Caco-2 (cell line): ENCODE measurements around the gene DBR1. TPM values are rescaled to one million over a fixed set of nuclear protein-coding genes. Genes with fewer than 3 reads are reported as not detected.

ENCODE experiments used
- BruUV-seq: library from RNA; stranded (reverse); fragments of 400-500 nt; replicated peaks from 2 replicates; lab custom pipeline; 2021; lab: Mats Ljungman, UMichigan
- CTCF ChIA-PET: fragments of 300-600 bp; sonication (Branson Sonifier 250); formaldehyde crosslinking; loops from one replicate; lab custom pipeline; 2022; ENCODE audit warnings: antibody characterized with exemption; lab: Charles Lee
- POLR2A ChIA-PET: fragments of 300-600 bp; sonication (Branson Sonifier 250); formaldehyde crosslinking; loops from one replicate; lab custom pipeline; 2022; ENCODE audit warnings: antibody characterized with exemption; lab: Charles Lee
- DNase-seq, 2 experiments: peaks; one replicate each; pipeline versions ENCODE4 v3.0.0 to v3.0.0-alpha.2; 2020 to 2022
- H3K27me3 ChIP-seq: replicated peaks from 2 replicates; pipeline ENCODE4 v1.6.0; 2011; ENCODE audit warnings: low read length; ENCODE audit not compliant: control insufficient read depth, insufficient read depth
- H3K36me3 ChIP-seq: 2 replicates; pipeline ENCODE4 v1.5.1; 2011; ENCODE audit warnings: low read length; ENCODE audit not compliant: control insufficient read depth, insufficient read depth
- H3K4me1 ChIP-seq: fragments of 250-450 bp; sonication (Bioruptor Pico); 2 replicates; pipeline ENCODE4 v1.5.1; 2020; ENCODE audit warnings: mild to moderate bottlenecking
- H3K4me3 ChIP-seq: 2 replicates; pipeline ENCODE4 v1.5.1; 2011; ENCODE audit warnings: low read depth, mild to moderate bottlenecking, control low read depth, low read length
- H3K9me3 ChIP-seq: fragments of 250-450 bp; sonication (Bioruptor Pico); 2 replicates; pipeline ENCODE4 v1.5.1; 2020; ENCODE audit warnings: mild to moderate bottlenecking, moderate library complexity
- H3K27ac Mint-ChIP-seq: one replicate; pipeline ENCODE4 v1.8.0; 2022; ENCODE audit warnings: mixed read lengths; ENCODE audit not compliant: unreplicated experiment
- H3K27me3 Mint-ChIP-seq: one replicate; pipeline ENCODE4 v1.8.0; 2022; ENCODE audit warnings: mixed read lengths; ENCODE audit not compliant: insufficient read depth, unreplicated experiment
- H3K36me3 Mint-ChIP-seq: one replicate; pipeline ENCODE4 v1.8.0; 2022; ENCODE audit warnings: mild to moderate bottlenecking, mixed read lengths; ENCODE audit not compliant: insufficient read depth, unreplicated experiment
- H3K4me1 Mint-ChIP-seq: one replicate; pipeline ENCODE4 v1.8.0; 2022; ENCODE audit warnings: low read depth, mixed read lengths; ENCODE audit not compliant: unreplicated experiment
- H3K4me3 Mint-ChIP-seq: one replicate; pipeline ENCODE4 v1.8.0; 2022; ENCODE audit warnings: mild to moderate bottlenecking, moderate library complexity, mixed read lengths; ENCODE audit not compliant: unreplicated experiment
- H3K9me3 Mint-ChIP-seq: one replicate; pipeline ENCODE4 v1.8.0; 2022; ENCODE audit warnings: mixed read lengths; ENCODE audit not compliant: unreplicated experiment
- intact Hi-C: fragments of 100-400 bp; cut with micrococcal nuclease; formaldehyde crosslinking; loops from one replicate; pipeline ENCODE4 v1.10.0; 2022; ENCODE audit not compliant: unreplicated experiment
- total RNA-seq: library from RNA; stranded (reverse); gene quantifications from 2 replicates; pipeline ENCODE4 v1.2.3, GENCODE V29; 2022
- TF ChIP-seq, protein P1 (sequence below), 2 experiments: fragments of 200-600 bp in 1 of 2; IDR thresholded peaks; 1 replicate in 1 of 2; 2 replicates in 1 of 2; pipeline versions ENCODE4 v1.5.1 to v1.8.0; 2011 to 2022; ENCODE audit warnings: antibody characterized with exemption in 1 of 2, control low read depth in 1 of 2, inconsistent platforms in 1 of 2, low read depth in 1 of 2, low read length in 1 of 2, mild to moderate bottlenecking in 1 of 2, moderate library complexity in 1 of 2; ENCODE audit not compliant: insufficient read depth in 1 of 2, severe bottlenecking in 1 of 2, unreplicated experiment in 1 of 2

The DBR1 gene
- total RNA-seq, 1 experiment from 2014 or later, result 16.9 TPM

DNA sequence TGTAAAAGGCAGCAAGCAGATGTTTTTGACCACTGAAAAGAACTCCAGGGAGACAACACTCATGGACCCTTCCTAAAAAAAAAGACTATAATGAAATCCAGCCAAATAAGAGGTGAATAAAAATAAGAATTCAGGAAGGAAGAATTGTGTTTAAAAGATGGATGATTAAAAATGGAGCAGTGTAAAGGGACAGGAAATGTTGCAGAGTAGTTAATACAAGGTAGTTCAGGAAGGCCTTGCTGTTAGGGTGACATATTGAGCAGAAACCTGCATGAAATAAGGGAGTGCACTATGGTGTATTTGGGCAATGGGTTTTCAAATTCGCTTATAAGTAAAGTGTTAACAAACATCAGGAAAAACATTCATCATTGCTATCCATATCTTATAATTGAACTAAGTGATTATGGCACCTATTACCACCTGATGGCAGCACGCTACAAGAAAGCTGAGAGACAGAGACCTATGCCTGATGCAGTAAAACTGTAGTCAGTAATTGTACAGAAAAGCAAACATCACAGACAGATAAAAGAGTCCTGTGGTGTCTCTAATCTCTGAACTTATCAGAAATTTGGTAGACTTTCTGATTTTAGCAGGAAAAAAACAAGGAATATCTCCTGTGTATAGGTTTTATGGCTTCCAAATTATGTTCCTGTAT is 5.8 kb upstream of the DBR1 start:
- TF ChIP-seq, protein P1, sequence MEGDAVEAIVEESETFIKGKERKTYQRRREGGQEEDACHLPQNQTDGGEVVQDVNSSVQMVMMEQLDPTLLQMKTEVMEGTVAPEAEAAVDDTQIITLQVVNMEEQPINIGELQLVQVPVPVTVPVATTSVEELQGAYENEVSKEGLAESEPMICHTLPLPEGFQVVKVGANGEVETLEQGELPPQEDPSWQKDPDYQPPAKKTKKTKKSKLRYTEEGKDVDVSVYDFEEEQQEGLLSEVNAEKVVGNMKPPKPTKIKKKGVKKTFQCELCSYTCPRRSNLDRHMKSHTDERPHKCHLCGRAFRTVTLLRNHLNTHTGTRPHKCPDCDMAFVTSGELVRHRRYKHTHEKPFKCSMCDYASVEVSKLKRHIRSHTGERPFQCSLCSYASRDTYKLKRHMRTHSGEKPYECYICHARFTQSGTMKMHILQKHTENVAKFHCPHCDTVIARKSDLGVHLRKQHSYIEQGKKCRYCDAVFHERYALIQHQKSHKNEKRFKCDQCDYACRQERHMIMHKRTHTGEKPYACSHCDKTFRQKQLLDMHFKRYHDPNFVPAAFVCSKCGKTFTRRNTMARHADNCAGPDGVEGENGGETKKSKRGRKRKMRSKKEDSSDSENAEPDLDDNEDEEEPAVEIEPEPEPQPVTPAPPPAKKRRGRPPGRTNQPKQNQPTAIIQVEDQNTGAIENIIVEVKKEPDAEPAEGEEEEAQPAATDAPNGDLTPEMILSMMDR (IDR thresholded peaks at IDR 0.05; ENCODE audit: insufficient read depth in 1 of 2, low read depth in 1 of 2, low read length in 1 of 2, severe bottlenecking in 1 of 2, unreplicated experiment in 1 of 2), result peak; percentile 57 to 68
- no peaks in the 10 kb centered on the region for H3K27me3 ChIP-seq
- Mint-ChIP-seq H3K4me3 (no peak overlapping the region), H3K9me3 (peaks cover 5% of the 10 kb centered on the region), H3K27me3 (peaks cover 9% of the 10 kb centered on the region), H3K36me3 (no peaks in the 10 kb centered on the region), H3K27ac (no peak overlapping the region), H3K4me1 (peaks cover 16% of the 10 kb centered on the region)
- intact Hi-C loops, result loop anchor here (1.0 to 10.0 kb wide), 6 partner anchors 78 to 414 kb away; partner anchors contain the start of genes CEP70, MRAS and NME9
- 0 out of 2 replicates have a peak, but pooled peaks cover 5% of the 10 kb centered on the region for H3K4me1 ChIP-seq
- H3K36me3 ChIP-seq, result no peaks in the 10 kb centered on the region
- BruUV-seq, result no TSS peak
- H3K9me3 ChIP-seq, result no peaks in the 10 kb centered on the region
- ChIA-PET CTCF (no interaction called here), POLR2A (no interaction called here)
- no peak overlapping the region for H3K4me3 ChIP-seq
- peak; percentile 48 to 55 for DNase-seq

DNA sequence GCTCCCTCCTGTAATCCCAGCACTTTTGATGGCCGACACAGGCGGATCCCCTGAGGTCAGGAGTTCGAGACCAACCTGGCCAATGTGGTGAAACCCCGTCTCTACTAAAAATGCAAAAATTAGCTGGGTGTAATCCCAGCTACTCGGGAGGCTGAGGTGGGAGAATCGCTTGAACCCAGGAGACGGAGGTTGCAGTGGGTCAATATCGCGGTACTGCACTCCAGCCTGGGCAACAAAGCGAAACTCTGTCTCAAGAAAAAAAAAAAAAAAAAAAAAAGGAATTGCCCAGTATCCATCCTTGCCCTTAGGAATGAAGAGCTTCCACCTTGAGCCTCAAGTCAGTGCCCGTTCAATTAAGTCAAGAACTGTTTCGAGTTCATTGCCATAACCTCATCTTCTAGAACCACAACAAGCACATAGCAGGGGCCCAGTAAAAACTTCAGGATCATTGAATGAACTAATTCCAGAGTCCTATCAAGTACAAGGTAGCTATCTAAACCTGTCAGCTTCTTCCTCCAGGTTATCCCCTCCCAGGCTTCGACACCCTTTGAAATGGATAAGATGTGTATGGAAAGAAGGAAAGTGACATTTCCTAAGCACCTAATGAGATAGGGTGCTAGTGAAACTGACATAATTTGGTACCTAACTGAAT is 826 bp downstream of the DBR1 start:
- no peak for DNase-seq
- Mint-ChIP-seq H3K9me3 (peaks cover 5% of the 10 kb centered on the region), H3K4me3 (peak overlapping the region; percentile 82), H3K4me1 (no peaks in the 10 kb centered on the region), H3K36me3 (peaks cover 16% of the 10 kb centered on the region), H3K27ac (peak overlapping the region; percentile 97), H3K27me3 (peaks cover 5% of the 10 kb centered on the region)
- H3K4me1 ChIP-seq, result no peaks in the 10 kb centered on the region
- TF ChIP-seq, protein P1 (IDR thresholded peaks at IDR 0.05; ENCODE audit: insufficient read depth in 1 of 2, low read depth in 1 of 2, low read length in 1 of 2, severe bottlenecking in 1 of 2, unreplicated experiment in 1 of 2), result no peak
- BruUV-seq, result TSS peak; percentile 37
- ChIA-PET CTCF (interaction anchor here (1.0 to 1.2 kb wide), 2 partner anchors 14 to 38 kb away, joined by 3 to 4 read pairs; no protein-coding TSS in a partner anchor), POLR2A (interaction anchor here (0.7 to 1.9 kb wide), 2 partner anchors 13 to 14 kb away, joined by 5 to 12 read pairs; partner anchors contain the start of gene ARMC8)
- H3K27me3 ChIP-seq, result no peaks in the 10 kb centered on the region
- no peaks in the 10 kb centered on the region for H3K9me3 ChIP-seq
- H3K4me3 ChIP-seq, result peak overlapping the region; percentile 87
- intact Hi-C loops, result no loop called here
- H3K36me3 ChIP-seq, result peaks cover 1% of the 10 kb centered on the region; the same call in 1 of the 2 replicates

DNA sequence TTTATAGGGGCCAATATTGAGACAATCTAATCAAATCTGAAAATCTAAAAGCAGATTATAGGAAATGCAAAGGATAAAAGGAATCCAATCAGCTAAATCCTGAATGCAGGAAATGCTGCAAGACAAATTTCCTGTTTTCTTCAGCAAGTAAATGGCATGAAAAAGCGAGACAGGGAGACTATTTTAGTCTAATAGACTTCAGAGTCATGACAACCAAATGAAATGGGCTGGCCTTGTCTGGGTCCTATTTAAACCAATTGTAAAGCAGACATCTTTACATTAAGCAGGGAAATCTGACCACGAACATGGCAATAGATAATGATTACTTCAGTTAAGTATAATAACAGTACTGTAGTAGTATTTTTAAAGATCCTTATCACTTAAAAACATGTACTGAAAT is 2.1 kb downstream of the DBR1 start:
- POLR2A ChIA-PET, result no interaction called here
- BruUV-seq, result no TSS peak
- Histone ChIP-seq H3K4me3 (no peak overlapping the region), H3K36me3 (peaks cover 1% of the 10 kb centered on the region; the same call in 1 of the 2 replicates), H3K4me1 (no peaks in the 10 kb centered on the region), H3K27me3 (no peaks in the 10 kb centered on the region), H3K9me3 (no peaks in the 10 kb centered on the region)
- H3K4me1 Mint-ChIP-seq, result no peaks in the 10 kb centered on the region
- no peaks in the 10 kb centered on the region for H3K27me3 Mint-ChIP-seq
- no peak overlapping the region for H3K4me3 Mint-ChIP-seq
- DNase-seq, result no peak
- CTCF ChIA-PET, result no interaction called here
- TF ChIP-seq, protein P1 (IDR thresholded peaks at IDR 0.05; ENCODE audit: insufficient read depth in 1 of 2, low read depth in 1 of 2, low read length in 1 of 2, severe bottlenecking in 1 of 2, unreplicated experiment in 1 of 2), result no peak
- no peak overlapping the region for H3K27ac Mint-ChIP-seq
- peaks cover 22% of the 10 kb centered on the region for H3K36me3 Mint-ChIP-seq
- peaks cover 5% of the 10 kb centered on the region for H3K9me3 Mint-ChIP-seq
- intact Hi-C loops, result no loop called here
